Activated CD4-positive, alpha-beta T cell treated with anti-CD3 and anti-CD28 coated beads, Interleukin-2, amount 50 U/mL, for 16 hours (primary cell): Measurements from ENCODE around the gene GCNT3.

ENCODE experiments used
- DNase-seq: peaks from one replicate; pipeline ENCODE4 v3.0.0-alpha.2; 2020

The GCNT3 gene

DNA sequence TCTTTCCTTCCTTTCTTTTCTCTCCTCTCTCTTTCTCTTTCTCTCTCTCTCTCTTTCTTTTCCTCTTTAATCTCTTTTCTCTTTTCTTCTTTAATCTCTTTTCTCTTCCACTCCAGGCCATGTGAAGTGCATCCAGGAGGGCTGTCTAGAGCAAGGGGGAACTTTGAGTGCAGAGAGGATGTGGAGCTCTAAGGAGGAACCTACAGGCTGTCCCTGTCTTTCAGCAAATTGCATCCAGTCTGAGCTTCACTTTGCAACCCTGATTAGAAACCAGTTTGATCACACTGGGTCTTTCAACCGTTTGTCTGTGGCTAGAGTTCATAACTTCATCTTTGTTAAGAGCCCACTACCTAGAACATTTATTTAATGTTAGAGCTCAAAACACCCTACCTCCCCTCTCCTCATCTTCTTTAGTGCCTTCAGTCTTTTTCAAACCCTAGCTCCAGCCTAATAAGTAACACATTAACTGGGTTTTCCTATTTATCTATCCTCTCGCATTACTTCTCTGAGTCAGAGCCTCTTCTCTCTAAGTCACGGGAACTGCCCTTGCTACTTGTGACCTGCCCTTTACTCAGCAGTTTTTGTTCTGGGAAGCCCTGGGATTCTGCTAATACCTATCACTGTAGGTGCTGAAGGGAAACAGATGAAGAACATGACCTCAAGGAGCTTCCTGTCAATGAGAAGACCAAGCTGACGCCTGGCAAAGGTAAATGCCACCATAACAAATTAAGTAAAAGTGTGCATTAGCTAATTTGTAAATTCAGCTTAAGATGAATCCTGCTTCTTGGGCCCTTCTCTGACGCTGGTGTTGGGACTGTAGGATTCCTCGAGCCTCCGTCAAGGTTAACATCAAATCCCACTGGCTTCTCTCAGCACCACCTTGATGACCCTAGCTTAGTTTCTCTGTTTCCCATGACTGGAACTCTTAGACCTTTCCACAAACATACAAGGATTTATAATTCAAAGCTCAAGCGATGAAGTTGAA, at the start of gene GCNT3:
Gene GCNT3, plus strand, starts transcription at position 508 of the 985 bp plus-strand sequence. CDS start 6,456 bp downstream, outside the sequence.
- no peak for DNase-seq

DNA sequence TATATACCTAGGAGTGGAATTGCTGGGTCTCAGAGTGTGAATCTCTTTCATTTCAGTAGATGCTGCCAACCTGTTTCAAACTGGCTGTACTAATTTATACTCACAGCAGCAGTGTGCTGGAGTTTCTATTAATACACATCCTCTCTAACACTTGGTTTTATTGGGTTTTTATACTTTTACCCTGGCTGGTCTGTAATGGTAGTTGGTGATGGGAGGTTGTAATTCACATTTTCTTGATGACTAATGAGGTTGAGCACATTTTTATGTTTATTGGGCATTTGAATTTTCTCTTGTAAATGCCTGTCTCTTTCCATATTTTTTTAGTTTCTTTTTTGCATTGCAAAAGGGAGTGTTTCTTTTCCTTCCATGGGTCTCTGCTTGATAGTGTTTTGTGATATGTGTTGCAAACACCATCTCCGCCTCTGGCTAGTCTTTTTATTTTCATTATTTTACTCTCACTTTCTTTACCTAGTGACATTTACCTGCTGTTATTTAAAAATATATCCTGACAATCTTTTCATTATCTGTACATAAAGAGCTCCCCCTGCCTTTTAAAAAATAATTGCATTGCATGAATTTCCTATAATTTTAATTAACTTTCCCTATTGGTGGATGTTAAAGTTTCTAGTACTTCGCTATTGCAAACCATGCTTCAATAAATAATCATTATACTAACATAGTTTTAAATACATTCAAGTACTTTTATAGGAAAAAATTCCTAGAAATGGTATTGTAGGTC, 49.0 kb upstream of the GCNT3 start:
- no peak for DNase-seq

DNA sequence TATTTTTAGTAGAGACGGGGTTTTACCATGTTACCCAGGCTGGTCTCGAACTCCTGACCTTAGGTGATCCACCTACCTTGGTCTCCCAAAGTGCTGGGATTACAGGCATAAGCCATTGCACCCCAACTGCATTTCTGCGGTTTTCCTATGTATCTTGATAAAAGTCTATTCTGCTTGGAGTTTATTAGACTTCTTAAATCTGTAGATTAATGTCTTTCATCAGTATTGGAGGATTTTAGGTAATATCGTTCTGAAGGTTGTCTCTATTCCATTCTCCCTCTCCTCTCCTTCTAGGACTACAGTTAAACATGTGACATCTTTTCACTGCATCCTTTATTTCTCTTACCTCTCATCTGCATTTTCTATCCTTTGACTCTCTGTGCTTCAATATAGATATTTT, 46.3 kb upstream of the GCNT3 start:
- DNase-seq: no peak

DNA sequence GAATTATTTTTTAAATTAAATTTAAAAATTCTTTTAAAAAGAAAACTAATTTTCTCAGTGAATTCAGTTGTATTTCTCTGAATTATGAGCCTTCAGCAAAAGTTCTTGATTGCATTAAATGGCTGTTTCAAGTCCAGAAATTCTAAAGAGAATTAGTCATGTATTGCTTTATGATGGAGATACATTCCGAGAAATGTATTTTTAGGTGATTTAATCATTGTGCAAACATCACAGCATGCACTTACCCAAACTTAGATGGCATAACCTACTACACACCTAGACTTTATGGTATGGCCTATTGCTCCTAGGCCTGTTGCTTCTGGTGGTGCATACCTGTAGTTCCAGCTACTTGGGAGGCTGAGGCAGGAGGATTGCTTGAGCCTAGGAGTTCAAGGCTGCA, 44.3 kb upstream of the GCNT3 start:
- DNase-seq: no peak

DNA sequence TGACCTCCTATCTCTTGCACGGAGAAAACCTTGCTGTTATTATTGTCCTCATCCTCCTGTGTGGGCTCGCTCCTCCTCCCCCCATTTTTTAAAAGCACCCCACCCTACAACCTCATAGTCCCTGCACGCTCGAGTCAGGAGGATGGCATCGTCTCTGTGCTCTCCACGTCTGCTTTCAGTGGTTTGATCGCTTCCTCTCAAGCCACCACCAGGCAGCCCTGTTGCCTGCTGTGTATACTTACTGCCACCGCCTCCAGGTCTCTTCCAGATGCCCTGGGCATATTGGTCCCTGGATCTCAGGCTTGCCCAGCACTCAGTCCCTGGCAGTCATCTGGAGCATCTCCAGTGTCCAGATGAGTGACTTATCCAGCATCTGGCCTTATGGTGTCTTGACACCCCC, 42.1 kb upstream of the GCNT3 start:
- no peak for DNase-seq

DNA sequence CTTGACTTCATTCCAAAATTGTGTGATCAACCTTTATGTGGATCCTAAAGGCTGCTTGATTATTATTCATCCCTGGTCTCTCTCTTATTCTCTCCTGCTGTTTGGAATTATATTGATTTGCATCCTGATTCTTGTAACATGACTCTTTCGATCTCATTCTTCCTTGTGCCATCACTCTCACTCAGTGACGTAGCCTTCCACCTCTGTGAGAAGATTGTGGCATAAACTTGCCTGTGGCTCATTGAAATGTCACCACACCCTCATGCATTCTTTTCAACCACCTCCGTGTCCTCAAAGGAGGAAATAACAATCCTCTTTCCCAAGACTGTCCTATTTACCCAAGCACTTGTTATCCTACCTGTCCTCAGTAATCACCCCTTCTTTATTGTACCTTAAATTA, 41.3 kb upstream of the GCNT3 start:
- DNase-seq: no peak

- no peak for DNase-seq
These were observed 40.0 kb upstream of the GCNT3 start for GRCh38 chr15:59571606-59572005.

DNA sequence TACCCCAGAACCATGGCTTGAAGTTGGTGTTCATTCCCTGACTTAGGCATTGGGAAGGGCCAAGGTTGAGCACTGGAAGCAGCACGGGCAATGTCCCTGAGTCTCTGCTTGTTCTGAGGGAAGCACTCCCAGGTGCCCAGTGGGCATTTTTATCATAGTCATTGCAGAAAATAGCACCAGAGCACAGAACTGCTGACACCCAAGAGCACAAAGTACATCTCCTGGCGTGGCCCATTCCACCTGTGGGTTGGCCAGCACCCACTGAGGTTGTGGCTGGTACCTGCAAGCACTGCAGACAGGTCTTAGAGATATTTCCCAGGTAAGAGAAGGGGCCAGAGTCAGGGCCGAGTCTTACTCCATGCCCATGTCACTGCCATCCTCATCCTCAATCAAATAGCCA, 28.5 kb upstream of the GCNT3 start:
- DNase-seq: no peak

GRCh38 chr15:59587085-59587826, 24.3 kb upstream of the GCNT3 start:
- DNase-seq: no peak

- peak; percentile 80 for DNase-seq
These were observed 21.6 kb upstream of the GCNT3 start for GRCh38 chr15:59590027-59590426.

GRCh38 chr15:59591356-59591755, 20.2 kb upstream of the GCNT3 start:
- DNase-seq: peak; percentile 29

GRCh38 chr15:59594493-59594942, 17.1 kb upstream of the GCNT3 start:
- DNase-seq: no peak

GRCh38 chr15:59594991-59595390, 16.6 kb upstream of the GCNT3 start:
- DNase-seq: no peak

DNA sequence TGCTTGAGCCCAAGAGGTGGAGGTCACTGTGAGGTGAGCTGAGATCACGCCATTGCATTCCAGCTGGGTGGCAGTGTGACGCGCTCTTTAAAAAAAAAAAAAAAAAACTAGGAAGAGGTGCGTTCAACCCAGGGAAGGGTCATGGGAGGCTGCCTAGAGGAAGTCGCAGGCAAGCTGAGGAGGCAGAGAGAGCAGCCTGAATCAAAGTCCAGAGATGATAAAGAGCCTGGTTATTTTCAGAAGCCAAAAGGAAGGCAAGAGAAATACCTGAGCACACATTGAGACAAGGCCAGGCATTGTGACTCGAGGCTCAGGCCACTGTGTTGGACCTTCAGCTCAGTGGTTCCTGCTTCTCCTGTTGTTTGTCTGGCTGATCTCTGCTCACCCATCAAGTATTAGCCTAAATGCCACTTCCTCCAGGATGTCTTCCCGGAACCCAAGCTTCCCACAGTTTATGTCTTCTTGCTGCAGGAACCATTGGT, 16.1 kb upstream of the GCNT3 start:
- DNase-seq: no peak

DNA sequence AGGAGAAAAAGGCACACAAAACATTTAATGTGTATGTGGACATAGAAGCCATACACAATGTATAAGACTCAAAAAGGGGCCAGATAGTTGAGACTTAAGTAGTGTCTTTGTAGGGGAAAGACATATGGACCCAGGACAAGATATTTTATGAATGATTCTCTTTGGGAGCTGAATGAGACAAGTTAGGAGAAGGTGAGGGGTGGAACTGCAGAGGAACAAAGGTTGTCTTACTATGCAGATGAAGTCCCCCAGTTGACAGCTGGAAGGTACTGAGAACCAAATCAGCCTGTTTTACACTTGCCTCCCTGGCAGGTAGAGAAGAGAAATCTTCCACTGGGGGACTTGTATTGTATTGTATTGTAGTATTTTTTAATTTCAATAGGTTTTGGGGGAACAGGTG, 14.9 kb upstream of the GCNT3 start:
- DNase-seq: no peak

DNA sequence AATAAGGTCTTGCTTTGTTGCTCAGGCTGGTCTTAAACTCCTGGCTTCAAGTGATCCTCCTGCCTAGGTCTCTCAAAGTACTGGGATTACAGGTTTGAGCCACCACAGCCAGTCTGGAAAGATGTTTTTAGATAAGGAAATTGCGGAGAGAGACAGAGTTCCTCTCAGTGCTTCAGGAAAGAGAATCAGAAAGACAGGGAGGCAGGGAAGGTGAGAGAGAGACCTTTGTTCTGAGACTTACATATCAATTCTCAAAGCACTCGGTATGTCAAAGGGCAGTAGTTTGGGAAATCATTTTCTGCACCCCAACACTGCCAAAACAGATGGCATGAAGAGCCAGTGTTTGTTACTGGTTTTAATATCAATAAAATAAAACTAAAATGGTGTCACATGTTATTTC, 13.1 kb upstream of the GCNT3 start:
- no peak for DNase-seq

GRCh38 chr15:59605994-59606393, 5.6 kb upstream of the GCNT3 start:
- no peak for DNase-seq

DNA sequence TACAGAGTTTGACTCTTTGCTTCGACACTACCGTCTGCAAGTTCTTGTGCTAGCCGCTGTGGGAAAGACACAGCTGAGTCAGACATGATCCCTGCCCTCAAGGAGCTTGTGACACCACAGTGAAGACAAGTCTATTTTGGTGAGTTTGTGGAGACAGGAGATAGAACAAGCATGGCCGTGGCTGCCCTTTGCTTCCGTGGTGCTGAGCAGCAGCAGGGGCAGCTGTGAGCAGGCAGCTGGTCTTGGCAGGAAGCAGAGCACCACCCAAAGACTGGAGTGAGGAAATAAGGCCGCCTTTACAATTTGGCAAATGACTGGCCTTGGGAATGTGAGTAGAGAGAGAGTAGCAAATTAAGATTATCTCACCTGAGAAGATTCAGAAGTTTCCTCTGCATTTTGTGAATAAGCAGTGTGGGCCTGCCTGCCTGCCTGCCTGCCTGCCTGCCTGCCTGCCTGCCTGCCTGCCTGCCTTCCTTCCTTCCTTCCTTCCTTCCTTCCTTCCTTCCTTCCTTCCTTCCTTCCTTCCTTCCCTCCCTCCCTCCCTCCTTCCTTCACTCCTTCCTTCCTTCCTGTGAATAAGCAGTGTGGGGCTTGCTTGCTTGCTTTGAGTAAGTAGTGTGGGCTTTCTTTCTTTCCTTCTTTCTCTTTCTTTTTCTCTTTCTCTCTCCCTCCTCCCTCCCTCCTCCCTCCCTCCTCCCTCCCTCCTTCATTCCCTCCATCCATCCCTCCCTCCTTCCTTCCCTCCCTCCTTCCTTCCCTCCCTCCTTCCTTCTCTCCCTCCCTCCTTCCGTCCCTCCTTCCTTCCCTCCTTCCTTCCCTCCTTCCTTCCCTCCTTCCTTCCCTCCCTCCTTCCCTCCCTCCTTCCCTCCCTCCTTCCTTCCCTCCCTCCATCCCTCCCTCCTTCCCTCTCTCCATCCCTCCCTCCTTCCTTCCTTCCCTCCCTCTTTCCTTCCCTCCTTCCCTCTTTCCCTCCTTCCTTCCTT, 1.6 kb upstream of the GCNT3 start:
- no peak for DNase-seq

- DNase-seq: no peak
These were observed 2.6 kb downstream of the GCNT3 start for GRCh38 chr15:59614153-59614552.

DNA sequence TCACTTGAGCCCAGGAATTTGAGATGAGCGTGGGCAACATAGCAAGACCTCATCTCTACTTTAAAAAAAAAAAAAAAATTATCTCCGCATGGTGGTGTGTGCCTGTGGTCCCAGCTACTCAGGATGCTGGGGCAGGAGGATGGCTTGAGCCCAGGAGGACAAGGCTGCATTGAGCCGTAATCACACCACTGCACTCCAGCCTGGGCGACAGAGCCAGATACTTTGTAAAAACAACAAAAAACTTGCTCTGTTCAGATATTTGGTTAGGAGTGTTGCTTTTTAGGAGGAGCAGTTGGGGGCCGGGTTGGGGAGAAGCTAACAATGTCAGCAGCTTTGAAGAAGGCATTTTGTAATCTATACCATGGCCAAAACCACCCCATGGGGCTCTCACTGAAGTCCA, 4.1 kb downstream of the GCNT3 start:
- DNase-seq: no peak

DNA sequence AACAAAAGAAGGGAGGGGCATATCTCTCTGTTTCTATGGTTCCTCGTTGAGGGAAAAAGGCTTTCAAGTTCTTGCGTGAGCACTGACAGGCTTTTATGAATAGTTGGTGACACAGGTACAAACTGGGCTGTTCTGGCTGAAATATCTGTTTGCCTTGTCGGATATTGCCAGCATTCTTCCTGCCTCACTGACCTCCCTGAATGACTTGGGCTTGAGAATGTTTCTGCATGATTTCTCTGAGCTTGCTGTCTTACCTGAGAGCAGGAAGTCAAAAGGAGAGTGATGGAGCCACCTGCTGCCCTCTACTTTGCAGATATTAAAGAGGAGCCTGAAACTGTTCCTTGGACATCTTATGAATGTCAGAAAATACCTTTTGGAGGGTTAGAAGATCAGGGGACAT, 4.8 kb downstream of the GCNT3 start:
- DNase-seq: no peak

- no peak for DNase-seq
These were observed 6.8 kb downstream of the GCNT3 start for GRCh38 chr15:59618406-59618805.
